HG02884 (cell line): ENCODE measurements around the gene CSPG4.
"Not testable (repeated sequence)": the region's sequence is repeated elsewhere in the genome, so short reads cannot be mapped to it uniquely, and the experiment has no call there.

Experiments
- ATAC-seq: cut with Tn5 transposase; IDR thresholded peaks from one replicate; pipeline ENCODE4 v1.9.1; 2021; ENCODE audit warnings: mild to moderate bottlenecking, moderate library complexity; ENCODE audit not compliant: unreplicated experiment

Gene CSPG4

GRCh38 chr15:75693028-75693427 lies 19.6 kb downstream of the CSPG4 start:
- ATAC-seq, result not testable (repeated sequence)

DNA sequence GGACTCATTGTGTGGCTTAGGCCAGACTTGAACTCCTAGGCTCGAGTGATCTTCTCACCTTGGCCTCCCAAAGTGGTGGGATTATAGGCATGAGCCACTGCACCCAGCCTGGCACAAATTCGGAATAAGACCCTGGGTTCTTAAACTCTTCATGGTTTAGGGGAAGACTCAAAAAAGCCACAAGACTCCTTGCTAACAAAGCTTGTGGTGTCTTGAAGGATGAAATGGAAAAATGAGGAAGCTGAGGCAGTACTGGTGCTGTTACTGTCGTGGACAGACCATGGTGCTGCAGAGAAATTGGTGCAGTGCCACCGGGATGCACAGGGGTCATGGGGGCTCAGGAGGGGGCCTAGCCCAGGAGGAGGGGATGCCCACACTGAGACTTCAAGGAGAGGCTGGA lies 20.3 kb downstream of the CSPG4 start:
- ATAC-seq, result not testable (repeated sequence)

- not testable (repeated sequence) for ATAC-seq
Measured at GRCh38 chr15:75689429-75689828, 23.2 kb downstream of the CSPG4 start.

DNA sequence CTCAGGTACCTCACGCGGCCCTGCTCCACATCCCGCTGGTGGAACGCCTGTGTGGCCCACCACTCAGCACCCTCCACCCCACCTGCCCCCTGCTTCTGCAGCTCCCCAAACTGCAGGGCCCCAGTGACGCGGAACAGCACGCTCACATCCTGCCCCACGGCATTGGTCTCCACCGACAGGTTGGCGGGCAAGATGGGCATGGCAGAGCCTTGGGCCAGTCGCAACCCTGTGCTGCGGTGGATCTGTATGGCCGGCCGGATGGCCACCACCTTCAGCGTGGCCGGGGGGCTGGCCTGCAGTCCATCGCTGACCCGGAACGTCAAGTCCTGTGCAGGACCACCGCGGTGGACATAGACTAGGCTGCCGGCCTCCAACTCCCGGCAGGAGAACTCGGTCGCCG lies 23.8 kb downstream of the CSPG4 start:
- no peak for ATAC-seq

- no peak for ATAC-seq
Measured at GRCh38 chr15:75688278-75688557, 24.4 kb downstream of the CSPG4 start.

- no peak for ATAC-seq
Measured at GRCh38 chr15:75687486-75688277, 25.0 kb downstream of the CSPG4 start.

GRCh38 chr15:75686212-75686642 lies 26.4 kb downstream of the CSPG4 start:
- ATAC-seq, result not testable (repeated sequence)

- ATAC-seq, result no peak
Measured at GRCh38 chr15:75685195-75685594, 27.5 kb downstream of the CSPG4 start.

- ATAC-seq, result no peak
Measured at GRCh38 chr15:75684648-75685047, 28.0 kb downstream of the CSPG4 start.

GRCh38 chr15:75683646-75684312 lies 28.9 kb downstream of the CSPG4 start:
- not testable (repeated sequence) for ATAC-seq

DNA sequence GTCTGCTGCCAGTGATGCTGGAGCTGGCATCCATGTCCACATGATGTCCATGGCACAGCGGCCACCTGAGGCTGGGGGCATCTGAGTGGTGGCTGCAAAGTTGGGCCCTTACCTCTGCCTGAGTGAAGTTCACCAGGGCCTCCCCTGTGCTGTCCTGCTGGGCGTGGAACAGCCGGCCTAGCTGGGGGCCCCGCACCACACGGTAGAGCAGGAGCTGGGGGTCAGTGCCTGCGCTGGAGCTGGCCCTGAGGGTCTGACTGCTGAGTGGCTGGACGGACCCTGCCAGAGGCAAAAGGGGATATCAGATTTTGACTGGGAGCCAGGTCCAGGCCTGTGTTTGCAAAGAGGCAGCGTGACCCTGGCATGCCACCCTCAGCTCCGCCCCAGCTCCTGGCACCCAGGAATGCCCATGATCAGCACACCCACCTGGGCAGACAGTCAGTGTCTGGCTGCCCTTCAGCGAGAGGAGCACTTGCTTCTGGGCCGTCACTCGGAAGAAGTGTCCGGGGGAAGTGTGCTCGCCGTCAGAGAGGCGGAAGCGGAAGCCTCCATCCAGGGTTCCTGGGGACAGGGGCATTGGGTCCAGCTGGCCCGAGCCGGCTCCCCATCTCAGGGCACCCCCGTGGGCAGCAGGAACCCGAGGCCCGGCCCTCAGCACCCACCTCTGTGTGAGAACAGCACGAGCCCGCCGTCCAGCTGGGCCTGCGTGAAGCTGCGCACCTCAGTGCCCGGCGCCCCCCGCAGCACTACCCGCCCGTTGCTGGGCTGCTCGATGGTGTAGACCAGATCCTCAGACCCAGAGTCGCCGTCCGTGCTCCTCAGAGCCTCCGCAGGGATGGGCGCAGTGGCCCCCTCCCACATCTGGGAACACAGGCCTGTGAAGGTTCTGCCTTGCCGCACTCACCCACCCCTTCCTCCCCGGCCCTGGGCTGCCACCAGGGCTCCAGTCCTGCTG lies 30.2 kb downstream of the CSPG4 start:
- ATAC-seq, result no peak

DNA sequence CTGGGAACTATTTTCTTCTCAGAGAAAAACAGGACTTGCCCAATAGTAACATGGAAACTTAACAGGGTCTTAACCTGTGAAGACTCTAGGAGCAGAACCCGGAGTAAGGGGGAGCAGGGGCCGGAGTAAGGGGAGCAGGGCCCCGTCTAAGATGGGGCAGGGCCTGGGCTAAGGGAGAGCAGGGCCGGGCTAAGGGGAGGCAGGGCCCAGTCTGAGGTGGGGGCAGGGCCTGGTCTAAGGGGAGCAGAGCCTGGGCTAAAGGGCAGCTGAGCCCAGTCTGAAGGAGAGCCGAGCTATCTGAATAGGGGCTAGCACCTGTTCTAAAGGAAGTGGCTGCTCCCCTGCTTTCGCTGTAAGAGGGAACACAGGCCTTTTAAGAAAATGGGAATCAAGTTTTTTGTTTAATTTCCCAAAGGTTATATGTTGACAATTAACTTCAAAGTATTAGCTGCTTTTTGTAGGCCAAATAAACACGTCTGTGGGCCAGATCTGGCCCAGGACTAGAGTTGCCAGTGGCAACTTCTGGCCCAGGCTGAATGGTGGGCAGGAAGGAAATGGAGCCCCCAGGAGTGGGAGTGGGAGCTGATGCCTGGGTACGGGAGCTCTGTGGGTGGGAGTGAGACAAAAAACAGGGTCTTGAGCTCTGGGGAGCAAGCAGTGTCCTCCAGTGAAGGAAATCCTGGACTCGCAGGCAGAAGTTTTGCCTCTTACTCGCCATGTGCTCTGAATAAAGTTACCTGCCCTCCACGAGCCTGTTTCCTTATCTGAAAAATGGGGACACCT lies 32.5 kb downstream of the CSPG4 start:
- ATAC-seq, result no peak

DNA sequence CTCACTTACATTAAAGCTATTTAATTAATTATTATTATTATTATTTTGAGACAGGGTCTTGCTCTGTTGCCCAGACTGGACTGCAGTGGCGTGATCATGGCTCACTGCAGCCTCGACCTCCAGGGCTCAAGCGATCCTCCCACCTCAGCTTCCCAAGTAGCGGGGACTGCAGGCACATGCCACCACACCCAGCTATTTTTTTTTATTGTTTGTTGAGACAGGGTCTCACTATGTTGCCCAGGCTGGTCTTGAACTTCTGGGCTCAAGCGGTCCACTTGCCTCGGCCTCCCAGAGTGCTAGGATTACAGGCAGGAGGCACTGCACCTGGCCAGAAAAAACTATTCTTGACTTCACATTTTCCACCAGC lies 34.3 kb downstream of the CSPG4 start:
- ATAC-seq, result not testable (repeated sequence)

GRCh38 chr15:75677465-75678323 lies 35.0 kb downstream of the CSPG4 start:
- no peak for ATAC-seq

DNA sequence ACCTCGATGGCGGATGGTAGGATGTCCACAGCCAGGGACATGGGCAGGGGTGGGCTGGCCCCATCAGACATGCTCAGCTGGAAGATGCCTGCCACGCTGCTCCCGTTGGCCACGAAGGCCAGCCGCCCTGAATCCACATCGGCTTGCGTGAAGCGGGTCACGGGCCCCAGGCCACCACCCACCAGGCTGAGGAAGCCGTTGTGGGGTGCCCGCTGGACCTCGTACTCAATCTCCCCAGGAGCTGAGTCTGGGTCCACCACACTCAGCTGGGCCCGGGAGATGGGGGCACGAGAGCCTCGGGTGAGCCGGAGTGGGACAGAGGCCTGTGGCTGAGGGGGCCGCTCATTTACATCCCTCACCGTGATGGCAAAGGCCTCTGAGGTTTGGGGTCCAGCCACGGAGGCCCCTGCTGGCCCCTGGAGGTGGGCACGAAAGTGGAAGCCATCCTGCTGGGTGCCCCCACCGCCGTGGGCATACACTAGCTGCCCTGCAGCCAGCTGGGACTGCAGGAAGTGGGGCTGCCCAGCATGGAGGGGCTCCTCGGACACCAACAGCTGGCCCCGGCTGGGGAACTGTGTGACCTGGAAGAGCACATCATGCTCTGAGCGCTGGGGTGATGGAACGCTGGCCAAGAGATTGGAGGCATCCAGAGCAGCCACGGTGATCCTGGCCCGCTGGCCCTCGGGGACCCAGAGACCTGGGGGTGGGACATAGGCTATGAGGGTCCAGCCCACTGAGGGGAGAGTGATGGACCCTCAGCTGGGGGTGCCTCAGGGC lies 35.8 kb downstream of the CSPG4 start:
- no peak for ATAC-seq

DNA sequence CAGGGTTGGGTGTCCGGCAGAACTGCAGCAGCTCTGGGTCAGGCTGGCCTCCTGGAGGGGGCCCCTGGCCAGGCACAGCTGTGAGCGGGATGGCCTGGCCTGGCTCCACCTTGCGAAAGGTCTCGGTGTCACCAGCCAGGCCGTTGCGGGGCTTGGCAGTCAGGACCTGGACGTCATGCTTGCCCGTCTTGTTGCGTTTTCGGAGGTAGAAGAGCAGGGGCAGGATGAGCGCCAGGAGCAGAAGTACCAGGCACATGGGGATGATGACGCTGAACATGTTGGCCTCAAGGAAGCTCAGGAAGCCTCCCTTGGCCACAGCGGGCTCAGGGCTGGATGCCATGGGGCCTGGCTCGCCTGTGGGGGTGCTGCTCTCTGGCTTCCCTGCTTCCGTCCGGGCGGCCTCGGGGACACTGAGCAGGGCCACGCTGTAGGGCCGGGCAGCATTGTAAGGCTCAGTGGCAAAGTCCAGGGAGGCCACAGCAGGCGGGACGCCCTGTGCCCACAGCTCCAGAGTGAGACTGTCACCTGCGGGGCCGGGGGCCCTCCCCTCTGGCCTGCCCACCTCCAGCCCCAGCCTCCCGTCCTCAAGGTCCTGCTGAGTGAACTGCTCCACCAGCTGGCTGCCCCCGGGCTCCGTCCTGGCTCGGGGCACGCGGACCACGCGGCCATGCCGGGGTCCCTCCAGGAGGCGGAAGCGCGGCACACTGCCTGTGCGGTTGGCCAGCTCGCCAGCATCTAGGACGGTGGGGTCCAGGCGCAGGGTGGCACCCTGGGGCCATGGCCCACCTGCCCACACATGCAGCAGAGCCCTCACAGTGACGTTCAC lies 36.9 kb downstream of the CSPG4 start:
- ATAC-seq, result no peak

GRCh38 chr15:75674366-75674765 lies 38.3 kb downstream of the CSPG4 start:
- ATAC-seq, result no peak
